Upper lobe of right lung (tissue), 1 donor: Measurements from ENCODE around the gene MB. TPM values are rescaled to one million over a fixed set of nuclear protein-coding genes. Genes with fewer than 3 reads are reported as not detected.

Source experiments
- ATAC-seq: fragments of 200-7000 bp; cut with Tn5 transposase; one replicate; pipeline ENCODE4 v1.9.1; 2020; ENCODE audit warnings: mild to moderate bottlenecking, moderate library complexity
- DNase-seq: peaks from one replicate; pipeline ENCODE4 v3.0.0-alpha.2; 2020
- H3K27ac ChIP-seq: fragments of 200-600 bp; one replicate; pipeline ENCODE4 v1.8.0; 2022
- H3K27me3 ChIP-seq: fragments of 200-600 bp; one replicate; pipeline ENCODE4 v1.8.0; 2022; ENCODE audit warnings: mild to moderate bottlenecking
- H3K36me3 ChIP-seq: fragments of 200-600 bp; one replicate; pipeline ENCODE4 v1.8.0; 2022
- H3K4me1 ChIP-seq: fragments of 200-600 bp; one replicate; pipeline ENCODE4 v1.8.0; 2022
- H3K4me3 ChIP-seq: fragments of 200-600 bp; one replicate; pipeline ENCODE4 v1.8.0; 2022; ENCODE audit warnings: mild to moderate bottlenecking
- H3K9me3 ChIP-seq: fragments of 200-600 bp; one replicate; pipeline ENCODE4 v1.8.0; 2022
- intact Hi-C: fragments of 100-400 bp; cut with DNase I; formaldehyde crosslinking; loops from one replicate; pipeline ENCODE4 v1.11.0; 2022
- total RNA-seq: library from RNA; stranded (reverse); fragmentation: NEBNext Ultra II Directional; extraction: Animal tissue kit (Norgen Biotek cat#: 25700); gene quantifications from one replicate; pipeline ENCODE4 v1.2.1, GENCODE V29; 2021
- TF ChIP-seq, protein P1 (sequence below): fragments of 200-600 bp; IDR thresholded peaks from one replicate; pipeline ENCODE4 v1.8.0; 2022; ENCODE audit warnings: antibody characterized with exemption
- donor health status: DM: no; HTN: yes; CAD: no; lungs with severe emphysema.

Gene MB
- total RNA-seq, 1 donor from 2014 or later: 2.2 TPM

DNA sequence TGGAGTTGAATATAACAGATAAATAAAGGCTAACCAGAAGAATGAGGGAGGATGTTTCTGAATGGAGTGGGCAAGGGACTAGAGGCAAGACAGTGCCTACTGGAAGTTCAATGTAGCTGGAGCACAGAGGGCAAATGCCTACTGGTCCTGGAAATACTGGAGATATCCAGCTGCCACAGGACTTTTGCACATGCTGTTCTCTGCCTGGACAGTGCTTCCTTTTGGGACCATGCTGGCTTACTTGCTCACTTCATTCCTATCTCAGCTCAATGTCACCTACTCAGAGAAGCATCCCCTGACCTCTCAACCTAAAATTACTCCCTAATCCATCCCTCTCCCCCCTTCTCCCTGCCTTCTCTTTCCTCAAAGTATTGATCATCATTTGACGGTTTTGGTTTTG lies 56.3 kb downstream of the MB start:
- TF ChIP-seq, protein P1, sequence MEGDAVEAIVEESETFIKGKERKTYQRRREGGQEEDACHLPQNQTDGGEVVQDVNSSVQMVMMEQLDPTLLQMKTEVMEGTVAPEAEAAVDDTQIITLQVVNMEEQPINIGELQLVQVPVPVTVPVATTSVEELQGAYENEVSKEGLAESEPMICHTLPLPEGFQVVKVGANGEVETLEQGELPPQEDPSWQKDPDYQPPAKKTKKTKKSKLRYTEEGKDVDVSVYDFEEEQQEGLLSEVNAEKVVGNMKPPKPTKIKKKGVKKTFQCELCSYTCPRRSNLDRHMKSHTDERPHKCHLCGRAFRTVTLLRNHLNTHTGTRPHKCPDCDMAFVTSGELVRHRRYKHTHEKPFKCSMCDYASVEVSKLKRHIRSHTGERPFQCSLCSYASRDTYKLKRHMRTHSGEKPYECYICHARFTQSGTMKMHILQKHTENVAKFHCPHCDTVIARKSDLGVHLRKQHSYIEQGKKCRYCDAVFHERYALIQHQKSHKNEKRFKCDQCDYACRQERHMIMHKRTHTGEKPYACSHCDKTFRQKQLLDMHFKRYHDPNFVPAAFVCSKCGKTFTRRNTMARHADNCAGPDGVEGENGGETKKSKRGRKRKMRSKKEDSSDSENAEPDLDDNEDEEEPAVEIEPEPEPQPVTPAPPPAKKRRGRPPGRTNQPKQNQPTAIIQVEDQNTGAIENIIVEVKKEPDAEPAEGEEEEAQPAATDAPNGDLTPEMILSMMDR: no peak
- Histone ChIP-seq H3K4me3 (no peak overlapping the region), H3K36me3 (no peaks in the 10 kb centered on the region), H3K27me3 (no peaks in the 10 kb centered on the region), H3K4me1 (no peaks in the 10 kb centered on the region), H3K9me3 (no peaks in the 10 kb centered on the region), H3K27ac (no peak overlapping the region)
- no peak for ATAC-seq
- intact Hi-C loops: no loop called here
- DNase-seq: no peak

DNA sequence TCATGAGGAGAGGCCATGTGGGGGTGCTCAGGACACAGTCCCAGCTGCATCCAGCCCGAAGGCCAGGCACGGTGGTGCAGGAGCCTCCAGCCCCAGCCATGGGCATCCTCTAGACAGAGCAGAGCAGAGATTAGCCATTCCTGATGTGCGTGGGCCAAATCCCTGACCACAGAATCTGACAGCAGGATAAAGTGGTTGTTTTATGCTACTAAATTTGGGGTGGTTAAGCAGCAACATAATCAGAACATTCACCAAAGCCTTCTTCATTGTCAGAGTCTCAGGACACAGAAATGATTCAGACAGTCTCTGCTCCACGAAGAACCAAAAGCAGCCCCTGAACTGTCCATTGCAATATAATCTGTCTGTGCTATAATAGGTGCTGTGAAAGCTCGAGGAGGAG lies 56.8 kb downstream of the MB start:
- Histone ChIP-seq H3K36me3 (no peaks in the 10 kb centered on the region), H3K9me3 (no peaks in the 10 kb centered on the region), H3K4me3 (no peak overlapping the region), H3K4me1 (no peaks in the 10 kb centered on the region), H3K27ac (no peak overlapping the region), H3K27me3 (no peaks in the 10 kb centered on the region)
- TF ChIP-seq, protein P1: no peak
- intact Hi-C loops: no loop called here
- DNase-seq (no peak), ATAC-seq (no peak)

DNA sequence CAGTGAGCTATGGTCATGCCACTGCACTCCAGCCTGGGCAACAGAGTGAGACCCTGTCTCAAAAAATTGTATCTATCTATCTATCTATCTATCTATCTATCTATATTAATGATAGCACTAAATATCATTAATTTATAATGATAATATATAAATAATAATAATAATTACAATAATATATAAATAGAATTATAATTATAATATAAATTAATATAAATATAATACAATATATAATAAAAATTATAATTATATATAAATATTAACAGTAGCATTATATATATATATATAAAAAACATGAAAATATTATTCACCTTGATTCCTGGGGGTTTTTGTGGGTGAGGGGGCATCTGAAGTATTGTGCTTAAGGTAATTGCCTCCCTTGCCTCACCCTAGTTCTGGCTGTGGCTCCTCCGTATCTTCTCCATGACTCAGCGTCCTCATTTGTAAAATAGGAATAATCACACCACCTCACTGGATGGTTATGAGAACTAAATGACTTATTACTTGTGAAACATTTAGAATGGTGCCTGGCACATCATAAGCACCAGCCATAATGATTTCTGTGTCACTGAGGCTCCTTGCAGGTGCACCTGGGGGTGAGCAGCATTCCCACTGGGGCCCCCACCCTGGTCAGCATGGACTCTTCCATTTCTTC lies 57.6 kb downstream of the MB start:
- Histone ChIP-seq H3K4me1 (no peaks in the 10 kb centered on the region), H3K4me3 (no peak overlapping the region), H3K27ac (no peak overlapping the region), H3K9me3 (no peaks in the 10 kb centered on the region), H3K27me3 (no peaks in the 10 kb centered on the region), H3K36me3 (no peaks in the 10 kb centered on the region)
- no peak for ATAC-seq
- intact Hi-C loops: no loop called here
- TF ChIP-seq, protein P1: no peak
- DNase-seq: no peak

DNA sequence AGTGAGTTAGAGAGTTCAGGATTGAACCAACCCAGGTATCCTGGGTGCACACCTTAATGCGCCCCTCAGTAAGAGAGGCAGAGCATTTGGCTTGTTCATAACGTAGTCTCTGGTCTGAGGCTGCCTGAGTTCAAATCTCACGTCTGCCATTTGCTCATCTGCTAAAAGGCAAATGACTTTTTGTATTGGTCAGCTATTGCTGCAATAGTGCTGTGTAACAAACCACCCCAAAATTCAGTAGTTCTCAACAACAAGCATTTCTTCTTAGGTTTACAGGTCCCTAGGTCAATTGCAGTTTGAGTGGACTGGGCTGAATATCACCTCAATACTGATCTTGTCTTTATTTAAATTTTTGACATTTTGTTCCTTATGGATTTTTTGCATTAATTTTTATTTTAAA lies 58.4 kb downstream of the MB start:
- Histone ChIP-seq H3K27me3 (no peaks in the 10 kb centered on the region), H3K4me1 (no peaks in the 10 kb centered on the region), H3K4me3 (no peak overlapping the region), H3K36me3 (no peaks in the 10 kb centered on the region), H3K27ac (no peak overlapping the region), H3K9me3 (no peaks in the 10 kb centered on the region)
- ATAC-seq: no peak
- DNase-seq: no peak
- TF ChIP-seq, protein P1: no peak
- intact Hi-C loops: no loop called here

DNA sequence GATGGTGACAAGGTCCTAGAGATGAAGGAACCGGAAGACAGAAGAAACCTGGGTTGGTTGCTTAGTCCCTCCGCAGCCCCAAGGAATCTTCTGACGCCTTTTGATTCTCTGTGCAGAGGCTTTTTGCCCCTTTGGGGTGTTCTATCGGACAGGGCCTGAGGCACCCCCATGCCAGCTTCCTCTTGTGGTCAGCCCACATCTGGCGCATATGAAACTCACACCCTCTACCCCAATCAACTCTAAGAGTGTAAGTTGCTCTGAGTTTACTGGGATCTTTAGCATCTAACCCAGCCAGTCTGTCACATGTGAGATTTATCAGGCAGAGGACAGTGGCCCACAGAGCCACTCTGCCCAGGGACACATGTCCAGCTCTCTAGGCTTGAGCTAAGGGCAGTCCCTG lies 59.1 kb downstream of the MB start:
- no peaks in the 10 kb centered on the region for H3K27me3 ChIP-seq
- no peak overlapping the region for H3K27ac ChIP-seq
- H3K36me3 ChIP-seq: no peaks in the 10 kb centered on the region
- no peak for ATAC-seq
- H3K9me3 ChIP-seq: no peaks in the 10 kb centered on the region
- no peak for DNase-seq
- TF ChIP-seq, protein P1: no peak
- no peaks in the 10 kb centered on the region for H3K4me1 ChIP-seq
- intact Hi-C loops: no loop called here
- no peak overlapping the region for H3K4me3 ChIP-seq

Other genes with a start within 250 kb of the MB start
- gene HMOX1, start 236.2 kb downstream of the MB start, total RNA-seq: 54.0 TPM
- gene MCM5, start 217.2 kb downstream of the MB start, total RNA-seq: 22.1 TPM
- gene RASD2, start 76.5 kb downstream of the MB start, total RNA-seq: 4.1 TPM
- 45.6 TPM for gene APOL6, start 31.1 kb upstream of the MB start, total RNA-seq
- not detected for gene APOL5, start 100.5 kb upstream of the MB start, total RNA-seq